Epithelial cell of alveolus of lung (primary cell): ENCODE measurements around the gene SLC9A8. TPM values are rescaled to one million over a fixed set of nuclear protein-coding genes. Genes with fewer than 3 reads are reported as not detected.

Source experiments
- total RNA-seq: library from RNA; depleted of rRNA; stranded (reverse); fragments of >200 nt; gene quantifications from 2 replicates; pipeline ENCODE4 v1.2.1, GENCODE V29; 2015

The SLC9A8 gene, protein sequence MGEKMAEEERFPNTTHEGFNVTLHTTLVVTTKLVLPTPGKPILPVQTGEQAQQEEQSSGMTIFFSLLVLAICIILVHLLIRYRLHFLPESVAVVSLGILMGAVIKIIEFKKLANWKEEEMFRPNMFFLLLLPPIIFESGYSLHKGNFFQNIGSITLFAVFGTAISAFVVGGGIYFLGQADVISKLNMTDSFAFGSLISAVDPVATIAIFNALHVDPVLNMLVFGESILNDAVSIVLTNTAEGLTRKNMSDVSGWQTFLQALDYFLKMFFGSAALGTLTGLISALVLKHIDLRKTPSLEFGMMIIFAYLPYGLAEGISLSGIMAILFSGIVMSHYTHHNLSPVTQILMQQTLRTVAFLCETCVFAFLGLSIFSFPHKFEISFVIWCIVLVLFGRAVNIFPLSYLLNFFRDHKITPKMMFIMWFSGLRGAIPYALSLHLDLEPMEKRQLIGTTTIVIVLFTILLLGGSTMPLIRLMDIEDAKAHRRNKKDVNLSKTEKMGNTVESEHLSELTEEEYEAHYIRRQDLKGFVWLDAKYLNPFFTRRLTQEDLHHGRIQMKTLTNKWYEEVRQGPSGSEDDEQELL
- total RNA-seq, result 4.7 and 4.8 TPM in 2 replicates

DNA sequence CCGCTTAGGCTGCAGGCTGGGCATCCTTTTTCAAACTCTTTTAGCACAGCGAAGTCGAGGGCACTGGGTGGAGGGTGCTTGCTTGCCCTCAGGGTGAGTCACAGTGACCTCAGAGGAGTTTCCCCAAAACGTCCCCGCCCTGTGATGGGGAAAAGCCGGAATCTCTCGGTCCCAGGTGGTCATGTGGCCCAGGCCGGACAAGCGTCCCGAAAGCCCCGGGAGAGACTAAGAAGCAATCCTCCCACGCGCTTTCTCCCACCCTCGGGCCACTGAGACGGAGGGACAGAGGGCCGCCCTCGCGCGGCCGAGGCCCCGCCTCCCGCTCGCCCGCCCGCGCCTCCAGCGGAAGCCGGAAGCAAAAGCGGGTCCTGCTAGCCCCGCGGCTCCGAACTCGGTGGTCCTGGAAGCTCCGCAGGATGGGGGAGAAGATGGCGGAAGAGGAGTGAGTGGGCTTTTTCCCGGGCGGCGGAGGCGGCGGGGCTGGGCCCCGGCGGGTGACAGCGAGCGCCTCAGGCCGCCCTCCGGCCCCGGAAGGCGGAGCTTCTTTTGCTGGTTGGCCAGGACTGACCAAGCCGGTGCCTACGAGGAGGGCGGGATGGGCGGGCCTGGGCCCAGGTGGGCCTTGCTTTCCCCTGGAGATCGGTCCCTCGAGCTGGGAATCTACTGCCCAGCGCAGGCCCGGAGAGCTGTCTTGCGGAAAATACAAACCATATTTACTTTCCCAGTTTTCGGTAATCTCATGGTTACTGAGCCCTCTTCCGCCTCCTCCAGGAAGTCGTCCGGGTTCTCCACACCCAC is at the start of gene SLC9A8:
TSS of gene SLC9A8 (plus strand) at position 322 of the 798 bp plus-strand sequence. CDS start at position 417, 95 bp downstream.

DNA sequence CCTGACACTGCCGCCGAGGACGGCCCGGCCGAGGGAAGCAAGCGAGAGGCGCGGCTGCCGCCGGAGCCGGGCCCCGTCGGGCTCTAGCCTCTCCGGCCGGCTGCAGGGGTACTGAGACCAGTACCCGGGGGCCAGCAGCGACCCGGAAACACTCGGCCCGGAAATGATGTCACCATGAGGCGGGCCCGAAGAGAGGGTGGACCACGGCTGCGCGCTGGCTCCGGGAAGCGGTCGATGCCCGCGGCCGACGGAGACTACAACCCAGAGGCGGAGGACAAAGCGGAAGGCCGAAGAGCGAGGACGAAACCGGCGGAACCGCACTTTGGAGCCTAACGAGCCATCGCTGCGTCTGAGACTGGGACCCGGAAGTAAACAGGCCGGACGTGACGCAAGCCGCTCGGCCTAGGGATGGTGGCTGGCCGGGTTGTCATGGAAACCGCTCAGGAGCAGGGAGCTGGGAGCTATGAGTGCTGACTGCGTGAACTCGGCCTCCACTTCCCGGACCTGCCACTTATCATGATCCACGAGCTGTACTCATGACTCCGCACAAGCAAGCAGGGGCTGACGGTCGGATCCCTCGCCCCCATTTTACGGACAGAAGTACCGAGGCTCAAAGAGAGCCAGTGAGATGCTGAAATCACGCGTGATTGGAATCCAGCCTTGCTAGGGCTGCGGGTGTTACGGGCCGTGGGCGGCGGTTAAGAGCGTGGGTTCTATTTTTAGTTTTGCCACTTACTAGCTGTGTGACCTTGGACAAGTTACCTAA is 102.9 kb downstream of the SLC9A8 start, which contains the start of gene SPATA2:
TSS of gene SPATA2 (minus strand) at position 150 of the 766 bp plus-strand sequence. CDS start 7,039 bp downstream, outside the sequence.

DNA sequence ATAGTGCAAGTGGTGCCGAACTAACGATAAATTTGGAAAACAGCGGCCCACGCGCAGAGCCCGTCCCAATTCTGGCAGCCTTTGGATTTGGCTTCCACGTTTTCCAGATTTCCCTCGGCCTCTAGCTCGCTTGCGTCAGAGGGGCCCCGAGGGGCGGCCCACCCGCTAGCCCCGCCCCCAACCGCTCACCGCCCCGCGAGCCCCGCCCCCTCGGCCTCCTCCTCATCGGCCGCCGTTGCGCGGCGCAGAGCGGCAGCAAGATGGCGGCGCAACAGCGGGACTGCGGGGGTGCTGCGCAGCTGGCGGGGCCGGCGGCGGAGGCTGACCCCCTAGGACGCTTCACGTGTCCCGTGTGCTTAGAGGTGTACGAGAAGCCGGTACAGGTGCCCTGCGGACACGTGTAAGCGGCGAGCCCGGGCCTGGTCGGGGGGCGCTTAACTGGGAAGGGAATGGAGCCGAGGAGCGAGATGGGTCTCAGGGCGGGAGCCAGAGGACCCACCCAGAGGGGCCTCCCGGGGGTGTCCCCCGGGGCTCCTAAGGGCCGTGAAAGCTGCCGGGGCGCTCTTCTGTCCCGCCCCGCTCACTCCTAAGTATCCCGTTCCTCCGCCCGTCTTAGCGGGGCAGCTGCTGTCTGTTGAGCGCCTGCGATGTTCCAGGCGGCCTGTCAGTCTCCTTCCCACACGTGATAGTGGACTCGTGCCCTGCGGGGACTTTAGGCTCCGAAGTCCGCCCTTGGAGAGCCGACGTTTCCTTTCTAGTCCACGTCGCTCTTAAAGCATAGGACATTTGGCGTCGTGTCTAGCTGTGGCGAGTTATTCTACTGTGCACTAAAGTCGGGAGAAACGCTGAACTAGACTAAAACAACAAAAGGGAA is 123.8 kb downstream of the SLC9A8 start, which contains the start of gene RNF114:
TSS of gene RNF114 (plus strand) at position 245 of the 874 bp plus-strand sequence. CDS start at position 261, 16 bp downstream.

Other genes starting within 250 kb of the SLC9A8 start
- gene PTGIS, start 244.7 kb upstream of the SLC9A8 start, total RNA-seq, result 3.6 and 6.3 TPM in 2 replicates
- gene B4GALT5, start 99.0 kb upstream of the SLC9A8 start, total RNA-seq, result 14.5 and 20.3 TPM in 2 replicates
- gene SPATA2, start 102.7 kb downstream of the SLC9A8 start, total RNA-seq, result 2.6 and 3.5 TPM in 2 replicates
- 102 and 130 TPM in 2 replicates for gene RNF114, start 123.6 kb downstream of the SLC9A8 start, total RNA-seq
- gene SNAI1, start 170.2 kb downstream of the SLC9A8 start, total RNA-seq, result 11.7 and 12.4 TPM in 2 replicates